HepG2 (cell line): ENCODE measurements around the gene NT5M. TPM values are rescaled to one million over a fixed set of nuclear protein-coding genes. Genes with fewer than 3 reads are reported as not detected.

Experiments
- EHMT2 ChIP-seq: fragments of 200-600 bp; sonication (generic); IDR thresholded peaks from 2 replicates; pipeline ENCODE4 v1.7.0; 2017; ENCODE audit warnings: antibody characterized with exemption, low read depth, low read length, borderline replicate concordance
- FOXO1 ChIP-seq: sonication (generic); formaldehyde crosslinking; IDR thresholded peaks from 2 replicates; pipeline ENCODE4 v1.4.0; 2020; ENCODE audit warnings: missing genetic modification reagents
- PRPF4 ChIP-seq: fragments of 200-400 bp; formaldehyde crosslinking; IDR thresholded peaks from 2 replicates; pipeline ENCODE4 v1.6.1; 2016; ENCODE audit warnings: low read length, low read depth; ENCODE audit not compliant: poor library complexity, severe bottlenecking
- SMYD3 ChIP-seq: sonication (generic); formaldehyde crosslinking; IDR thresholded peaks from 2 replicates; pipeline ENCODE4 v1.8.1; 2023; ENCODE audit warnings: mild to moderate bottlenecking, missing genetic modification reagents
- SNAPC2 ChIP-seq: sonication (generic); formaldehyde crosslinking; IDR thresholded peaks from 2 replicates; pipeline ENCODE4 v1.8.1; 2022; ENCODE audit warnings: mild to moderate bottlenecking, missing genetic modification reagents
- THAP11 ChIP-seq: IDR thresholded peaks from 2 replicates; pipeline ENCODE4 v1.6.1; 2016; ENCODE audit warnings: missing biosample characterization, missing genetic modification reagents
- ZBTB3 ChIP-seq: sonication (generic); formaldehyde crosslinking; IDR thresholded peaks from 2 replicates; pipeline ENCODE4 v1.4.0; 2020; ENCODE audit warnings: low read depth, mild to moderate bottlenecking, moderate library complexity, missing genetic modification reagents, borderline replicate concordance
- ZKSCAN8 ChIP-seq: IDR thresholded peaks from 2 replicates; pipeline ENCODE4 v1.6.1; 2016; ENCODE audit warnings: borderline replicate concordance, missing genetic modification reagents, missing compliant biosample characterization
- ZNF24 ChIP-seq: fragments of 450-650 bp; IDR thresholded peaks from 2 replicates; pipeline ENCODE4 v1.6.1; 2017; ENCODE audit warnings: antibody characterized with exemption, mild to moderate bottlenecking
- ZNF331 ChIP-seq: sonication (generic); formaldehyde crosslinking; IDR thresholded peaks from 2 replicates; pipeline ENCODE4 v1.4.0; 2020; ENCODE audit warnings: missing genetic modification reagents
- ZNF605 ChIP-seq: sonication (generic); formaldehyde crosslinking; IDR thresholded peaks from 2 replicates; pipeline ENCODE4 v1.8.0; 2022; ENCODE audit warnings: mild to moderate bottlenecking, missing genetic modification reagents
- ZNF644 ChIP-seq: IDR thresholded peaks from 2 replicates; pipeline ENCODE4 v1.6.1; 2016; ENCODE audit warnings: low read depth
- ZNF7 ChIP-seq: IDR thresholded peaks from 2 replicates; pipeline ENCODE4 v1.6.1; 2016; ENCODE audit warnings: missing biosample characterization, missing genetic modification reagents
- ZNF792 ChIP-seq: IDR thresholded peaks from 2 replicates; pipeline ENCODE4 v1.6.1; 2016
- ZUFSP ChIP-seq: sonication (generic); formaldehyde crosslinking; IDR thresholded peaks from 2 replicates; pipeline ENCODE4 v1.9.0; 2021; ENCODE audit warnings: missing genetic modification reagents, mild to moderate bottlenecking, borderline replicate concordance
- polyA plus RNA-seq, 8 experiments: library from polyadenylated mRNA; depleted of rRNA in 3 of 8; stranded (reverse) in 7 of 8; unstranded in 1 of 8; fragments of >200 nt; fragmentation: Illumina TruSeq in 4 of 8; extraction: Trizol in 4 of 8; gene quantifications; 2 replicates each; pipeline versions ENCODE4 v1.2.1 to v1.2.3, GENCODE V29; 2011 to 2016; ENCODE audit warnings: low read depth in 4 of 8, missing spikeins in 1 of 8, mixed read lengths in 1 of 8; ENCODE audit not compliant: insufficient read depth in 1 of 8
- total RNA-seq, 5 experiments: library from RNA; depleted of rRNA; stranded (reverse); fragments of >200 nt; fragmentation: Illumina TruSeq; extraction: Trizol; gene quantifications; 2 replicates each; pipeline ENCODE4 v1.2.3, GENCODE V29; 2016; ENCODE audit warnings: low read depth in 1 of 5
- TF ChIP-seq, protein P1 (sequence below): sonication (generic); formaldehyde crosslinking; IDR thresholded peaks from 2 replicates; pipeline ENCODE4 v1.5.1; 2020; ENCODE audit warnings: mild to moderate bottlenecking, missing genetic modification reagents, moderate library complexity

Gene NT5M
- total and polyA plus RNA-seq, 2 of the 13 experiments (the other 11 are each of a cell fraction or from before 2014, with no cell fraction given): 0.55 to 0.78 TPM

GRCh38 chr17:17347234-17347955 is 44.2 kb downstream of the NT5M start (continued):
- TF ChIP-seq ZBTB3 (CRISPR knock-in tag): no peak
- TF ChIP-seq ZNF644 (CRISPR knock-in tag): no peak
- no peak for TF ChIP-seq ZUFSP
- TF ChIP-seq FOXO1 (CRISPR knock-in tag): no peak
- no peak for TF ChIP-seq ZNF605 (CRISPR knock-in tag)
- no peak for TF ChIP-seq PRPF4
- no peak for TF ChIP-seq THAP11 (CRISPR knock-in tag)
- TF ChIP-seq, protein P1, sequence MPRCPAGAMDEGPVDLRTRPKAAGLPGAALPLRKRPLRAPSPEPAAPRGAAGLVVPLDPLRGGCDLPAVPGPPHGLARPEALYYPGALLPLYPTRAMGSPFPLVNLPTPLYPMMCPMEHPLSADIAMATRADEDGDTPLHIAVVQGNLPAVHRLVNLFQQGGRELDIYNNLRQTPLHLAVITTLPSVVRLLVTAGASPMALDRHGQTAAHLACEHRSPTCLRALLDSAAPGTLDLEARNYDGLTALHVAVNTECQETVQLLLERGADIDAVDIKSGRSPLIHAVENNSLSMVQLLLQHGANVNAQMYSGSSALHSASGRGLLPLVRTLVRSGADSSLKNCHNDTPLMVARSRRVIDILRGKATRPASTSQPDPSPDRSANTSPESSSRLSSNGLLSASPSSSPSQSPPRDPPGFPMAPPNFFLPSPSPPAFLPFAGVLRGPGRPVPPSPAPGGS: no peak
- TF ChIP-seq SMYD3 (CRISPR knock-in tag): no peak
- TF ChIP-seq SNAPC2 (CRISPR knock-in tag): no peak
- TF ChIP-seq ZKSCAN8 (CRISPR knock-in tag): peak; percentile 82; the same call in 1 of the 2 replicates
- TF ChIP-seq EHMT2: no peak
- no peak for TF ChIP-seq ZNF24
- no peak for TF ChIP-seq ZNF7 (CRISPR knock-in tag)
- no peak for TF ChIP-seq ZNF331 (CRISPR knock-in tag)
- no peak for TF ChIP-seq ZNF792 (CRISPR knock-in tag)
